Retinal pigment epithelial cell (primary cell): ENCODE results near the gene ERMP1.

ENCODE experiments used
- DNase-seq: peaks from one replicate; pipeline ENCODE4 v3.0.0-alpha.2; 2010; ENCODE audit warnings: low read depth
- H3K4me3 ChIP-seq: 2 replicates; pipeline ENCODE4 v1.5.1; 2011; ENCODE audit warnings: mild to moderate bottlenecking, low read length, control low read depth, moderate library complexity
- CTCF ChIP-seq: conservative IDR thresholded peaks from 2 replicates; pipeline ENCODE4 v1.5.1; 2011; ENCODE audit warnings: low read depth, low read length, control low read depth, inconsistent platforms

ERMP1 gene

GRCh38 chr9:5743109-5743508 lies 89.8 kb downstream of the ERMP1 start:
- no peak overlapping the region for H3K4me3 ChIP-seq
- no peak for DNase-seq
- TF ChIP-seq CTCF: no peak

GRCh38 chr9:5736563-5737346 lies 96.2 kb downstream of the ERMP1 start:
- no peak for DNase-seq
- no peak overlapping the region for H3K4me3 ChIP-seq
- TF ChIP-seq CTCF: no peak

GRCh38 chr9:5735072-5735471 lies 97.8 kb downstream of the ERMP1 start:
- no peak for TF ChIP-seq CTCF
- DNase-seq: no peak
- H3K4me3 ChIP-seq: no peak overlapping the region
